Stimulated activated CD8-positive, alpha-beta memory T cell treated with anti-CD3 and anti-CD28 coated beads, Interleukin-7, amount 100 ng/mL, for 48 hours (primary cell): ENCODE measurements around the gene BNIP2.
"Not testable (repeated sequence)": the region's sequence is repeated elsewhere in the genome, so short reads cannot be mapped to it uniquely, and the experiment has no call there.

Experiments used
- DNase-seq, 2 donors: peaks; one replicate each; pipeline ENCODE4 v3.0.0-alpha.2; 2020; ENCODE audit warnings: low read depth in 1 of 2; ENCODE audit errors: extremely low read depth in 1 of 2

Gene BNIP2

DNA sequence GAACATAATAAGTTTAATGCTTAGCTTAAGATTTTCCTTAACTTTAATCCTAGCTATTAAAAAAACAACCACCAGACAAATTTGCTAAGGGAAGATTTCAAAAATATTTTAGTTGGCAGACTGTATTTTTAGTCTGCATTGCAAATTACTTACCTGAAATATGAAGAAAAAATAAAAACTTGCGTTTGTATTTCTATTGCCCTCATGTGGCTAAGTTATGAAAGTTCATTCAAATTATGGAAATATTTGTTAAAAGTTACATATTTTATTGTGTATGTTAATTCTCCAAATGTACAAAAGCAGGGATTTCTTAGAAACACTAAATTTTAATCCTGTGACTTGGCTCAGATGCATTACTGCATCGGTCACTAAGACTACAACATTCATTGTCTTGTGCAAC is 46.8 kb downstream of the BNIP2 start:
- no peak for DNase-seq

DNA sequence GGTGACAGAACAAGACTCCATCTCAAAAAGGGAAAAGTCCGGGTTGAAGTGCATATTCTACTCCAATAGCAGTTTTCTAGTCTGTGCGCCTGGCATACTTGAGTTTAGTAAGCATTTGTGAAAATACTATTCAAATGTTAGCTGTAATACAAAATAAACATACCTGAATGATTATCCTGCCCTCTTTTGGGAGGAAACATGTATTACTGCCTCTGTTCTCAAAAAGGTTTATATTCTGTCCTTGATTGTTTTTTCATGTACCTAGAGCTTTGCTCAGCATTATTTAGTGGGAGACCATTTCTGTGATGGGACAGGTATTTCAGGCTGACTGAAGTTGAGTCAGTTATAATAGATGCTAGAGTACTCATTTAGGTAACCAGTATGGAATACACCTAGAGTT is 51.6 kb downstream of the BNIP2 start:
- not testable (repeated sequence) for DNase-seq

DNA sequence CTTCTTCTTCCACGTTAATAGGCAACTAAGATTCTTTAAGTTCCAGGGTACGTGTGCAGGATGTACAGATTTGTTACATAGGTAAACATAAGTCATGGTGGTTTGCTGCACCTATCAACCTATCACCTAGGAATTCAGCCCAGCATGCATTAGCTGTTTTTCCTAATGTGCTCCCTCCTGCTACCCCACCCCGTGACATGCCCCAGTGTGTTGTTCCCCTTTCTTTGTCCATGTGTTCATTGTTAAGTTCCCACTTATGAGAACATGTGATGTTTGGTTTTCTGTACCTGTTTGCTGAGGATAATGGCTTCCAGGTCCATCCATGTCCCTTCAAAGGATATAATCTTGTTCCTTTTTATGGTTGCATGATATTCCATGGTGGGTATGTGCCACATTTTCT is 52.9 kb downstream of the BNIP2 start:
- DNase-seq = no peak

DNA sequence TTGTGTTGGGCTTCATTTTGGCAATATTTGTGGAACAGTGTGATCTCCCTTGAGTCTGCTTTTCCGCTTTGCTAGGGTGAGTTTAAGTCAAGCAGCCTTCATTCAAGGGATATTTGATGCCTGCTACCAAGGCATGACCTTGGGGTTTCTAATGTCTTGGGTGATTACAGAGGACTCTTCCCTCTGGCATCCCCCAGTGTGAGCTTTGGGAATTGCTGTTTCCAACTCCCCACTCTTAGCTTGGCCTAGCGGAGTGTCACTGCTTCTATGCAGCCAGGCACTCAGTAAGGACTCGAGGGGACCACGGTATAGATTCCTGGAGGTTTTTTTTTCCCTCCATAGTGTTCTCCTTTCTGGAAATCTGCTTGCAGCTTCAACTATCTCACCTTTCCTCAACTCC is 56.4 kb downstream of the BNIP2 start:
- no peak for DNase-seq

DNA sequence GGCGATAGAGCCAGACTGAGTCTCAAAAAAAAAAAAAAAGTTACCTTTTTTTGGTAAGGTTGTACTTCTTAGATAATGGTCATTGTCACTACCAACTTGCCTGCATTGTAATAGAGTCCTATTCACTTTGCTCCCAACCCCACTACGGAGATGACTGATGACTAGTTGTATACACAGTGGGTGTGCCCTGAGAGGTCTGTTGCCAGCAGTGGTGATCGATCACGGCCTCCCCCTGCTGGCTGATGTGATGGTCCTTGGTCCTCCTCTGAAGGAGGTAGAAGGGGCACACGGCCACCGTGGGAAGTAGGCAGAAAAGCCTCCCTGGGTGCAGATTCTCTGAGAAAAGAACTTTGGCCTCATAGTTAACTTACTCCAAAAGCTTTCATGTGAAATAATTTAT is 66.8 kb downstream of the BNIP2 start:
- peak; percentile 33 to 52 for DNase-seq

DNA sequence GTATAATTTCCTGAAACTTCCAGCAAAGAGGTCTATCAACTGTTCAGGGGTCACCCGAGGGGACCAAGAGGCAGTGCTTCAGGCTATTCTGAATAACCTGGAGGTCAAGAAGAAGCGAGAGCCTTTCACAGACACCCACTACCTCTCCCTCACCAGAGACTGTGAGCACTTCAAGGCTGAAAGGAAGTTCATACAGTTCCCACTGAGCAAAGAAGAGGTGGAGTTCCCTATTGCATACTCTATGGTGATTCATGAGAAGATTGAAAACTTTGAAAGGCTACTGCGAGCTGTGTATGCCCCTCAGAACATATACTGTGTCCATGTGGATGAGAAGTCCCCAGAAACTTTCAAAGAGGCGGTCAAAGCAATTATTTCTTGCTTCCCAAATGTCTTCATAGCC is 70.7 kb downstream of the BNIP2 start:
- DNase-seq = no peak

DNA sequence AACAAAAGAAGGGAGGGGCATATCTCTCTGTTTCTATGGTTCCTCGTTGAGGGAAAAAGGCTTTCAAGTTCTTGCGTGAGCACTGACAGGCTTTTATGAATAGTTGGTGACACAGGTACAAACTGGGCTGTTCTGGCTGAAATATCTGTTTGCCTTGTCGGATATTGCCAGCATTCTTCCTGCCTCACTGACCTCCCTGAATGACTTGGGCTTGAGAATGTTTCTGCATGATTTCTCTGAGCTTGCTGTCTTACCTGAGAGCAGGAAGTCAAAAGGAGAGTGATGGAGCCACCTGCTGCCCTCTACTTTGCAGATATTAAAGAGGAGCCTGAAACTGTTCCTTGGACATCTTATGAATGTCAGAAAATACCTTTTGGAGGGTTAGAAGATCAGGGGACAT is 72.7 kb downstream of the BNIP2 start:
- DNase-seq = no peak

DNA sequence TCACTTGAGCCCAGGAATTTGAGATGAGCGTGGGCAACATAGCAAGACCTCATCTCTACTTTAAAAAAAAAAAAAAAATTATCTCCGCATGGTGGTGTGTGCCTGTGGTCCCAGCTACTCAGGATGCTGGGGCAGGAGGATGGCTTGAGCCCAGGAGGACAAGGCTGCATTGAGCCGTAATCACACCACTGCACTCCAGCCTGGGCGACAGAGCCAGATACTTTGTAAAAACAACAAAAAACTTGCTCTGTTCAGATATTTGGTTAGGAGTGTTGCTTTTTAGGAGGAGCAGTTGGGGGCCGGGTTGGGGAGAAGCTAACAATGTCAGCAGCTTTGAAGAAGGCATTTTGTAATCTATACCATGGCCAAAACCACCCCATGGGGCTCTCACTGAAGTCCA is 73.5 kb downstream of the BNIP2 start:
- no peak for DNase-seq

DNA sequence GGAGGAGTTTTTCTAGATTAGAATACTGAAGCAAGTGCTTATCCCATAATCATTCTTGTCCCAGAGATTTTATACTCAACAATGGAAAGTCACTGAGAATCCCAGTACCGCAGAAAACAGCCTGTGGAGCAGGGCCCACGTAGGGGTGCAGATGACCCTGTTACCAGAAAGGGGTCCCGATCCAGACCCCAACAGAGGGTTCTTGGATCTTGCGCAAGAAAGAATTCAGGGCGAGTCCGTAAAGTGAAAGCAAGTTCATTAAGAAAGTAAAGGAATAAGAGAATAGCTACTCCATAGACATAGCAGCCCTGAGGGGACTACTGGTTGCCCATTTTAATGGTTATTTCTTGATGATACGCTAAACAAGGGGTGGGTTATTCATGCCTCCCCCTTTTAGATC is 75.0 kb downstream of the BNIP2 start:
- DNase-seq = no peak

DNA sequence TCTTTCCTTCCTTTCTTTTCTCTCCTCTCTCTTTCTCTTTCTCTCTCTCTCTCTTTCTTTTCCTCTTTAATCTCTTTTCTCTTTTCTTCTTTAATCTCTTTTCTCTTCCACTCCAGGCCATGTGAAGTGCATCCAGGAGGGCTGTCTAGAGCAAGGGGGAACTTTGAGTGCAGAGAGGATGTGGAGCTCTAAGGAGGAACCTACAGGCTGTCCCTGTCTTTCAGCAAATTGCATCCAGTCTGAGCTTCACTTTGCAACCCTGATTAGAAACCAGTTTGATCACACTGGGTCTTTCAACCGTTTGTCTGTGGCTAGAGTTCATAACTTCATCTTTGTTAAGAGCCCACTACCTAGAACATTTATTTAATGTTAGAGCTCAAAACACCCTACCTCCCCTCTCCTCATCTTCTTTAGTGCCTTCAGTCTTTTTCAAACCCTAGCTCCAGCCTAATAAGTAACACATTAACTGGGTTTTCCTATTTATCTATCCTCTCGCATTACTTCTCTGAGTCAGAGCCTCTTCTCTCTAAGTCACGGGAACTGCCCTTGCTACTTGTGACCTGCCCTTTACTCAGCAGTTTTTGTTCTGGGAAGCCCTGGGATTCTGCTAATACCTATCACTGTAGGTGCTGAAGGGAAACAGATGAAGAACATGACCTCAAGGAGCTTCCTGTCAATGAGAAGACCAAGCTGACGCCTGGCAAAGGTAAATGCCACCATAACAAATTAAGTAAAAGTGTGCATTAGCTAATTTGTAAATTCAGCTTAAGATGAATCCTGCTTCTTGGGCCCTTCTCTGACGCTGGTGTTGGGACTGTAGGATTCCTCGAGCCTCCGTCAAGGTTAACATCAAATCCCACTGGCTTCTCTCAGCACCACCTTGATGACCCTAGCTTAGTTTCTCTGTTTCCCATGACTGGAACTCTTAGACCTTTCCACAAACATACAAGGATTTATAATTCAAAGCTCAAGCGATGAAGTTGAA is 77.6 kb downstream of the BNIP2 start, which contains the start of gene GCNT3:
TSS of gene GCNT3 (plus strand) at position 508 of the 985 bp plus-strand sequence. CDS start 6,456 bp downstream, outside the sequence.
- no peak for DNase-seq

DNA sequence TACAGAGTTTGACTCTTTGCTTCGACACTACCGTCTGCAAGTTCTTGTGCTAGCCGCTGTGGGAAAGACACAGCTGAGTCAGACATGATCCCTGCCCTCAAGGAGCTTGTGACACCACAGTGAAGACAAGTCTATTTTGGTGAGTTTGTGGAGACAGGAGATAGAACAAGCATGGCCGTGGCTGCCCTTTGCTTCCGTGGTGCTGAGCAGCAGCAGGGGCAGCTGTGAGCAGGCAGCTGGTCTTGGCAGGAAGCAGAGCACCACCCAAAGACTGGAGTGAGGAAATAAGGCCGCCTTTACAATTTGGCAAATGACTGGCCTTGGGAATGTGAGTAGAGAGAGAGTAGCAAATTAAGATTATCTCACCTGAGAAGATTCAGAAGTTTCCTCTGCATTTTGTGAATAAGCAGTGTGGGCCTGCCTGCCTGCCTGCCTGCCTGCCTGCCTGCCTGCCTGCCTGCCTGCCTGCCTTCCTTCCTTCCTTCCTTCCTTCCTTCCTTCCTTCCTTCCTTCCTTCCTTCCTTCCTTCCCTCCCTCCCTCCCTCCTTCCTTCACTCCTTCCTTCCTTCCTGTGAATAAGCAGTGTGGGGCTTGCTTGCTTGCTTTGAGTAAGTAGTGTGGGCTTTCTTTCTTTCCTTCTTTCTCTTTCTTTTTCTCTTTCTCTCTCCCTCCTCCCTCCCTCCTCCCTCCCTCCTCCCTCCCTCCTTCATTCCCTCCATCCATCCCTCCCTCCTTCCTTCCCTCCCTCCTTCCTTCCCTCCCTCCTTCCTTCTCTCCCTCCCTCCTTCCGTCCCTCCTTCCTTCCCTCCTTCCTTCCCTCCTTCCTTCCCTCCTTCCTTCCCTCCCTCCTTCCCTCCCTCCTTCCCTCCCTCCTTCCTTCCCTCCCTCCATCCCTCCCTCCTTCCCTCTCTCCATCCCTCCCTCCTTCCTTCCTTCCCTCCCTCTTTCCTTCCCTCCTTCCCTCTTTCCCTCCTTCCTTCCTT is 79.1 kb downstream of the BNIP2 start:
- no peak for DNase-seq
